Measurements from ENCODE around the gene CFAP221. TPM values are rescaled to one million over a fixed set of nuclear protein-coding genes. Genes with fewer than 3 reads are reported as not detected.

The CFAP221 gene
- total RNA-seq, 1 experiment from 2014 or later = 1.6 TPM

GRCh38 chr2:119683713-119684443 lies 139.6 kb downstream of the CFAP221 start:
- in situ Hi-C loops (cut with HindIII; ENCODE audit: low pct_unique_long_range_greater_than_20kb, low sequenced_read_pairs) = no loop called here
- DNase-seq (ENCODE audit: low read depth) = peak; percentile 57

- in situ Hi-C loops (cut with HindIII; ENCODE audit: low pct_unique_long_range_greater_than_20kb, low sequenced_read_pairs) = no loop called here
These were observed 140.3 kb downstream of the CFAP221 start for GRCh38 chr2:119684518-119684917.

DNA sequence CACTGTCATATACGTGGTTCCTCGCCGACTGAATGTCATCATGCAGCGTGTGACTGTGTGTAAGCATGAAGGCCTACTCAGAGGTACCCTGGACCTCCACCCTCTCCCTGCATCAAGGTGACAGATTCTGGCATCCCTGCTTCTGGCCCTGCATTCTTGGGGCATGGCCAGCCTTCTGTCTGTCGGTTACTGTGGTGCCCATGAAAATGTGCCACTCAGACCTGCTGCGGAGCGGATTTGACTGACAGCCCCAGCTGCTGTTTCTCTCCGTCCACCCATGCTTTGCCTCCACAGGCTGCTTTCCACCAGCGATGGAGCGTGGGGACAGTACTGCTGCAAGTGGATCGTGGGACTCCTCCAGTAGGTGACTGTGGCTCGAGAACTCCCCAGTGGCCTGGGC lies 144.4 kb downstream of the CFAP221 start:
- DNase-seq (ENCODE audit: low read depth) = no peak
- in situ Hi-C loops (cut with HindIII; ENCODE audit: low pct_unique_long_range_greater_than_20kb, low sequenced_read_pairs) = no loop called here

More at GRCh38 chr2:119684518-119684917, 140.3 kb downstream of the CFAP221 start:
- no peak for DNase-seq (ENCODE audit: low read depth)

GRCh38 chr2:119689218-119689617 lies 145.0 kb downstream of the CFAP221 start:
- no peak for DNase-seq (ENCODE audit: low read depth)
- in situ Hi-C loops (cut with HindIII; ENCODE audit: low pct_unique_long_range_greater_than_20kb, low sequenced_read_pairs) = no loop called here

GRCh38 chr2:119691189-119691588 lies 146.9 kb downstream of the CFAP221 start:
- in situ Hi-C loops (cut with HindIII; ENCODE audit: low pct_unique_long_range_greater_than_20kb, low sequenced_read_pairs) = no loop called here

DNA sequence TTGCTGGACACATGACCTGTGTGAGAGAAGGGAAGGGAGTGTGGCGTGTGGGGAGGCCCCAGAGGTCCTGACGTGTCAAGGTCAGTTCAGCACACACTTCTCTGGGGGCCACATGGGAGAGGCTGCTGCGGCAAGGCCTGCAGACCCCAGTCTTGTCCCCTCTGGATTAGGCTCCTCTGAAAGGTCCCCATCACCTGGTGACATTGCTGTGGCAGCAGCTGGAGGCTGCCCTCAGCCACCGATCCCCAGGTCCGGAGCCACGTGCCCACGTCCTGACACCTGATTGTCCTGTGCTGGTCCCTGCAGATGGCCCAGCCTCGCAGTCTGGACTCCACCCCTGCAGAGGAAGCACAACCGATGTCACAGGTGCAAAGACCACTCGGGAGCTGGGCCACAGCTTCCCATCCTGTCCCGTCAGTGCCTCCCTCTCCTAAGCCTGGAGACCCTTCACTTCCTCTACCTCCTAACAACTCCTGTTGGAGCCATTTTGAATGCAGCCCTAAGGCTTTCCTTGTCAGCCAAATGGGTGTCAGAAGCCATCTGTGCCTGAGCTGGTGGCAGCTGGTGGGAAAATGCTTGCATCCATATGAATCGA lies 147.5 kb downstream of the CFAP221 start:
- in situ Hi-C loops (cut with HindIII; ENCODE audit: low pct_unique_long_range_greater_than_20kb, low sequenced_read_pairs) = no loop called here
- DNase-seq (ENCODE audit: low read depth) = no peak

More at GRCh38 chr2:119691189-119691588, 146.9 kb downstream of the CFAP221 start:
- no peak for DNase-seq (ENCODE audit: low read depth)

- in situ Hi-C loops (cut with HindIII; ENCODE audit: low pct_unique_long_range_greater_than_20kb, low sequenced_read_pairs) = no loop called here
These were observed 148.1 kb downstream of the CFAP221 start for GRCh38 chr2:119692310-119692709.

GRCh38 chr2:119692954-119693353 lies 148.7 kb downstream of the CFAP221 start:
- no peak for DNase-seq (ENCODE audit: low read depth)
- in situ Hi-C loops (cut with HindIII; ENCODE audit: low pct_unique_long_range_greater_than_20kb, low sequenced_read_pairs) = no loop called here

More at GRCh38 chr2:119692310-119692709, 148.1 kb downstream of the CFAP221 start:
- no peak for DNase-seq (ENCODE audit: low read depth)

DNA sequence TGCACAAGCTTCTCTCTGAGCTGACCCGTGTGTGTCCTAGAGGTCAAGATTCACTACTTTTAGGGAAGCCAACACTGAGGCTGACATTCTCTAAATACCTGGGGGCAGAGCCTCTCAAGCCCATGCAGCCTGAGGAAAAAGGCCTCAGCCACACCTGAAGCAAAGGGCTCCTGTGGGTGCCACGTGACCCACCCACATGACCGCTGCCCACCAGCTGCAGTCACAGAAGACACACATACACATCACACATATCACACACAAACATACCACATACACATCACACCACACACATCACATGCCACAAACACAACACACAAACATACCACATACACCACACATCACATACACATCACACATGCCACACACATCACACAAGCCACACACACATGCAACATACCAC lies 149.3 kb downstream of the CFAP221 start:
- DNase-seq (ENCODE audit: low read depth) = no peak
- in situ Hi-C loops (cut with HindIII; ENCODE audit: low pct_unique_long_range_greater_than_20kb, low sequenced_read_pairs) = no loop called here

DNA sequence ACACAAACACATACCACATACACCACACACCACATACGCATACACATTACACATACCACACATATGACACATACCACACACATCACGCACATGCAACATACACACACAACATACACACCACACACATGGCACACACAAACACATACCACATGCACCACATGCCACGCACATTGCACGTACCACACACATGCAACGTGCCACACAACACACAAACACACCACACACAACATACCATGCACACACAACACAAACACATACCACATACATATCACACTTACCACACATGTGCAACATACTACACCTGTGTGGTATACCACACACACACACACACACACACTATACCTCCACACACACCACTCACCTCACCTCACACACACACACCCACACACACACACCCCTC lies 149.7 kb downstream of the CFAP221 start:
- in situ Hi-C loops (cut with HindIII; ENCODE audit: low pct_unique_long_range_greater_than_20kb, low sequenced_read_pairs) = no loop called here
- DNase-seq (ENCODE audit: low read depth) = no peak

DNA sequence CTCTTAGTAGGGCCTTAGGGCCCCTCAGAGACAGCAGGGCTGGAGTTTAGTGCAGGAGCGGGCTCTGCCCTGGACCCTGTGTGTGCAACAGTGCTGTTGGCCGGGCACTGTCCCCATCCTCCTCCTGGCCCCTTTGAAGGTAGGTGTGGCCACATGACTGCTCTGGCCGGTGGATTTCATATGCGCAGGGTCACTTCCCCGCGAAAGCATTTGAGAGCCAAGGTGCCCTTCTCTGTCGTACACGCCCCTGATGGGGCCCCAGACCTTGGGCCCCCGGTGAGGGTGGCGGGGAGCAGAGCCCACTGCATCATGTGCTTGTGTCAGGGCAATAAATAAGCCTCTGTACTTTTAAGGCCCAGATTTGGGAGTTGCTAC lies 150.2 kb downstream of the CFAP221 start:
- in situ Hi-C loops (cut with HindIII; ENCODE audit: low pct_unique_long_range_greater_than_20kb, low sequenced_read_pairs) = no loop called here

DNA sequence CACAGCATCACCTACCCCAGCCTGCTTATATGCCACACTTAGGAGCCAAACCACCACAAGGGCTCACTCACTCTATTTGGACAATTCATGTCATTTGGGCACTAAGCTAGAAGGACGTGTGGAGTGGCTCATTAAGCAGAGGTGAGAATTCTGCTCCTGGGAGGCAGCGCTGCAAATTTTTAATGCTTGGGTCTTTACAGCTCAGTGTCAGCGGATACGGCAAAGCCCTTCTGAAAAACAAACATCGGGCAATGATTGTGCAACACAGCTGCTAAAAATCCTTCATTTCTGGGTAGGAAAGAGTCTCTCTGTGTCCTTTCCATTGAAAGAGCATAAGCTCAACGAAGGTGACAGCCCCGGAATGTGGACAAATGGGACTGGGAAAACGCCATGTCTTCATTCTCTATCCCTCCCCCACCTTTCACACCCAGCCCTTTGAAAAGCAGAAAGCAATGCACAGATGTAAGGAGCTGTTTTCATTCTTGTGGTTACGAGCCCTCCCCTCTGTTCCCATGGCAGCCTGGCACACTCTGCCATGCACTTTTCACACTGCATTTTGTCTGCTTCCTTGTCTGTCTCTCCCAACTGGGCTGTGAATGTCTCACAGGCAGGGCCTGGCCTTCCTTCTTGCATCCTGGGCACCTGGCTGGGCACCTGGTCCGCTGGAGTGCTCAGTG lies 150.7 kb downstream of the CFAP221 start:
- in situ Hi-C loops (cut with HindIII; ENCODE audit: low pct_unique_long_range_greater_than_20kb, low sequenced_read_pairs) = no loop called here
- peak; percentile 72 for DNase-seq (ENCODE audit: low read depth)

More for the DNA sequence above, 150.2 kb downstream of the CFAP221 start:
- no peak for DNase-seq (ENCODE audit: low read depth)

- DNase-seq (ENCODE audit: low read depth) = no peak
- in situ Hi-C loops (cut with HindIII; ENCODE audit: low pct_unique_long_range_greater_than_20kb, low sequenced_read_pairs) = no loop called here
These were observed 151.8 kb downstream of the CFAP221 start for GRCh38 chr2:119696005-119696404.

- in situ Hi-C loops (cut with HindIII; ENCODE audit: low pct_unique_long_range_greater_than_20kb, low sequenced_read_pairs) = no loop called here
- DNase-seq (ENCODE audit: low read depth) = no peak
These were observed 152.3 kb downstream of the CFAP221 start for GRCh38 chr2:119696494-119697030.

- no peak for DNase-seq (ENCODE audit: low read depth)
- in situ Hi-C loops (cut with HindIII; ENCODE audit: low pct_unique_long_range_greater_than_20kb, low sequenced_read_pairs) = no loop called here
These were observed 153.2 kb downstream of the CFAP221 start for GRCh38 chr2:119697290-119698020.

DNA sequence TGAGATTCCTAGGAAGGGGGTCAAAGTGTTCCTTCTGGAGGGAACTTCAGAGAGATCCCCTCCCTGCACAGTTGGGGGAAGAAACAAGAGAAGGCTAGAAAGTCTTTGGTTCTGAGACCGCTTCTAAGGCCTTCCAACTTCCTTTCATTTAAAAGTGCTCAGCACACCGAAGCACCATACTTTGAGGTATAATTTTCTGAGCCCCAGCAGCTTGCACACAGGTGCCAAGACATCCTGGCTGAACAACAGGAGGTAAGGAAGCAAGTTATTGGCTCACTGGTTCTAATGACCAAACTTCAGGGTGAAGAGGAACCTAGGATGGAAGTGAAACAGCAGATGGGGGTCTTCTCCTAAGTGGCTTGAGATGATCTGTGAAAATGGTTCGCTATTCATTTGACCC lies 154.0 kb downstream of the CFAP221 start:
- no peak for DNase-seq (ENCODE audit: low read depth)
- in situ Hi-C loops (cut with HindIII; ENCODE audit: low pct_unique_long_range_greater_than_20kb, low sequenced_read_pairs) = no loop called here

DNA sequence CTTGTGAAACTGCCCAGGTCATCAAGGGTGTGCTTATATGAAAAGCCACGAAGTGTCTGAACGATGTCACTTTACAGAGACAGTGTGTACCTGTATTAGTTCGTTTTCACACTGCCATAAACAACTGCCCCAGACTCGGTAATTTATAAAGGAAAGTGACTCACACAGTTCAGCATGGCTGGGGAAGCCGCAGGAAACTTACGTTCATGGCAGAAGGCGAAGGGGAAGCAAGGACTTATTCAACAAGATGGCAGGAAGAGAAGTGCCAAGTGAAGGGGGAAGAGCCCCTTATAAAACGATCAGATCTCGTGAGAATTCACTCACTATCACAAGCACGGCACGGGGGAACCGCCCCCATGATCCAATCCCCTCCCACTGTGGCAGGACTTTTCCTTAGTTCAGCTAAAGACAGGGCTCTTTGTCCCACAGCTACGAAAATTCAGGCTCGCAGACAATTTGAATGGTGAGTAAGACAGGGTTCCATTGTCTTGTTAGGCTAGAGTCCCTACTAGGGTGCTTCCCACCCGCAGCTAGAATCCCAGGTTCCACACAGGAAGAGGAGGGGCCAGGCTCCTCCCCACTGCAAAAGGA lies 154.9 kb downstream of the CFAP221 start:
- DNase-seq (ENCODE audit: low read depth) = no peak
- in situ Hi-C loops (cut with HindIII; ENCODE audit: low pct_unique_long_range_greater_than_20kb, low sequenced_read_pairs) = no loop called here

DNA sequence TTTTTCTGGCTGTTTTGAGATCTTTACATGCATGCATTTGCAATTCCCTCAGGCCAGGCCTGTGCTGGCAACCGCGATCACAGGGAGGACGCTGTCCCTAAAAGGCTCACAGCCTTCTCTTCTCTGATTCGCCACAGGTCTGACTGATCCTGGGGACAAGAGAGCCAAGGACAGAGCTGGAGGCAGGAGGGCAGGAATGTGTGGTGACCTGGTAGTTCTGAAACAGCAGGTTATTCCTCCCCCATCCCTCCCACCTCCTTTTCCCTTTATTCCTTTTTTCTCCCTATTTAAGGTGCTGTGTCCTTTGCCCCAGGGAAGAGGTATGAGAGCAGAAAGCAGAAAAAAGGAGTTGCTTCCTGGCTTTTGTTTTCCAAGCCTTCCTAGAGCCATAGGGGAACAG lies 156.6 kb downstream of the CFAP221 start:
- in situ Hi-C loops (cut with HindIII; ENCODE audit: low pct_unique_long_range_greater_than_20kb, low sequenced_read_pairs) = no loop called here
- no peak for DNase-seq (ENCODE audit: low read depth)

All from Caki2 (cell line).